ENCODE data around the gene RPL4.
A peak's percentile ranks its signal among the peaks of the same experiment; 100 is the strongest.
"Not testable (repeated sequence)": the region's sequence is repeated elsewhere in the genome, so short reads cannot be mapped to it uniquely, and the experiment has no call there.

RPL4 gene

DNA sequence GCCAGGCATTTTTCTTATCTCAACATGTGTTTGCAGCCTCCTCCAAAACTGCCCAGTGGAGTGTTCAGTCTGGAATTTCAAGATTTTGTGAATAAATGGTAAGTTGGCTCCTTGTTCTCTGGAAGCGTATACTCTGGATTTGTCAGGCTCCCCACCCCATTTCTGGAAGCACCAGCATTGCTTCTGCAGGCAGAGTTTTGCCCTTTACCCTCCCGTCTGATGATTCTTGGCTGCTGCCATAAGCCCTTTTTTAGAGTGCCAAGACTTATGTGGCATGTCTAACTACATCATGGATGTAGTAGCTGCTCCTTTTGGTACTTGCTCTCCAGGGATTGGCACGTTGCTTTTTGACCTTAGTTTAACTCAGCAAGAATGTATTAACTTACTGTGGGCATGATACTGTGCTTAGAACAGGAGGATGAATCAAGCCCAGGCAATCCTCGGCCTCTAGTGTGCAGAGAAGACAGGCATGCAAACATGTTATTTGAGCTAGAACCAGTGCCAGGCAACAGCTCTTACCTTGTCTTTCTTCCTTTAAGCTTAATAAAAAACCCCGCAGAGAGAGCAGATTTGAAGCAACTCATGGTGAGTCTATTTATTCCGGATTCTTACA is 15.4 kb downstream of the RPL4 start:
- no peak for DNase-seq

- DNase-seq: no peak
These were observed 16.1 kb downstream of the RPL4 start for GRCh38 chr15:66488525-66488924.

DNA sequence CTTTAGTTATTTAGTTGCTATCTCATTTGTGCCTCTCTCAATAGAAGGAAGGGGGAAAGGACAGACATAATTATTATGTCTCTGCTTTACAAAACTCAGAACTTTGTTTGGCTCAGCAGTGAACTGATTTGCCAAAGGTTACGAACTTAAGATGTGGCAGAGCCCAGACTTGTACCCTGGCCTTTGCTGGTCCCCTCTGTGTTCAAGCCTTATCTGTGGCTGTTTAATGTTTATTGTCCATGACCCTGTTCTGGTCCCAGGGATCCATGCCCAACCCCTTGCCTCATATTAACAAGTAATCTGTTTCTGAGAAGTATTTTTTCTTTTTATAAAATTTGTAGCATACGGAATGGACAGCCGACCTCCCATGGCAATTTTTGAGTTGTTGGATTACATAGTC is 17.8 kb downstream of the RPL4 start:
- DNase-seq: no peak

- no peak for DNase-seq
These were observed 20.0 kb downstream of the RPL4 start for GRCh38 chr15:66484539-66485112.

DNA sequence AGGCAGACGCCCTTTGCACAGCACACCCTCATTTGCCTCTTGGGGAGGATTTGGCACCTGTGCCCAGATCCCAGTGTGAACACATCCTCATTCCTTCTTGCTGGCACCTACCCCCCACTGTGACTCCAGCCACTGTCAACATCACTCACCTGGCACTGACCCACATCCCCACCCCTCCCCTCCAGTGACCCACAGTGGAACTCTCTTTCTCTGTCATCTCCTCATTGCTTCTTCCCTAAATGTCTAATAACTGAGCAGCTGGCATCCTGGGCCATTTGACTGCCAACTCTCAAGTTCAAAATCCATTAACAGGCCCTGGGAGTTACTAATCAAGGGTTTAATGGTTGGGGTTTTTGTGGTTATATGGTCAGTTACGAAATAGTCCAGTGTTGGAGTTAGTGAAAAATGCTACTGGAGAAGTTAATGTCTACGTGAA is 21.5 kb downstream of the RPL4 start:
- no peak for DNase-seq

GRCh38 chr15:66482539-66482938 is 22.1 kb downstream of the RPL4 start:
- no peak for DNase-seq

- DNase-seq: no peak
These were observed 23.4 kb downstream of the RPL4 start for GRCh38 chr15:66481107-66481856.

DNA sequence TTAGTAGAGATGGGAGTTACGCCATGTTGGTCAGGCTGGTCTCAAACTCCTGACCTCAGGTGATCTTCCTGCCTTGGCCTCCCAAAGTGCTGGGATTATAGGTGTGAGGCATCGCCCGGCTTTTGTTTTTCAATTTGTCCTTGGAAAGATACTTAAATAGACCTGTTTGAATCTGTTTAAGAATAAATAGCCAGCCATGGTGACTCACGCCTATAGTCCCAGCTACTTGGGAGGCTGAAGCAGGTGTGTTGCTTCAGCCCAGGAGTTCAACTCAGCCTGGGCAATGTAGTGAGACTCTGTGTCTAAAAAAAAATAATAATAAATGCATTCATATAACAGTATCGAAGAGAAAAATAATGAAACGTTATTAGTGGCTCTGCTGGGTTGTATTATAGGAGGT is 24.4 kb downstream of the RPL4 start:
- no peak for DNase-seq

GRCh38 chr15:66477011-66477410 is 27.6 kb downstream of the RPL4 start:
- DNase-seq: no peak

DNA sequence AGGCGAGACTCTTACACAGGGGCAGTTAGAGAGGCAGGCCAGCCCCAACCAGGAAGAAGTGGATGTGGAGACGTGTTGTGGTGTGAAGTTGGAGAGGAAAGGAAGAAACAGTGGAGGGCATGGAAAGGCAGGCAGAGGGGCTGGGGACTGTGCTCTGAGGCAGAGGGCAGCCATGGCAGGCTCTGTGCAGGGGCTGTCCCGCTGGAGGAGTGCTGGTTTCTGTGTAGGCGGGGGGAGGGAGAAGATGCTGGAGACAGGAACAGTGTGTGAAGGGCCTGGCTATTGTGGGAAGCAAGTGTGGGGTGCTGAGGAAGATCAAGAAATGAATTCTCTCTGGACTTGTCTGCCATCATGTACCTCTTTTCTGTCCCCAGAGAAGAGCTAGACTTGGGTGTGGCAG is 28.1 kb downstream of the RPL4 start:
- DNase-seq: no peak

DNA sequence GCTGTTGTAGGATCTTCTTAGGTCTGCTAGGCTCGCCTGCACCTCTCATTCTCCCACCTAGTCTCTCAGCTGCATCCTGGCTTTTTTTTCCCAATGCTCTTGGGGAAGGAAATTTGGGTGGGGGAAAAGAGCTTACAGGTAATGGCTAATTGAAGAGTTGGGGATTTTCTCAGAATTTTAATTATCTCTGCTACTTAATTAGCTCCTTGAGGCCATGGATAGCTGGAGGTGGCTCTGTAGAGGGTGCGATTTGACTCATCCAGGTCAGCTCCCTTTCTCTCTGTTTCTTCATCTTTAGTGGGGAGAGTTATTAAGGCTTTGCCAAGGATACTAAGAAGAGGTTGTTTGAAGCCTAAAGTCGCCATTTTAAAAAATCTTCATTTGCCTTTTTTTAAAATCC is 29.7 kb downstream of the RPL4 start:
- no peak for DNase-seq

GRCh38 chr15:66474135-66474534 is 30.5 kb downstream of the RPL4 start:
- DNase-seq: no peak

DNA sequence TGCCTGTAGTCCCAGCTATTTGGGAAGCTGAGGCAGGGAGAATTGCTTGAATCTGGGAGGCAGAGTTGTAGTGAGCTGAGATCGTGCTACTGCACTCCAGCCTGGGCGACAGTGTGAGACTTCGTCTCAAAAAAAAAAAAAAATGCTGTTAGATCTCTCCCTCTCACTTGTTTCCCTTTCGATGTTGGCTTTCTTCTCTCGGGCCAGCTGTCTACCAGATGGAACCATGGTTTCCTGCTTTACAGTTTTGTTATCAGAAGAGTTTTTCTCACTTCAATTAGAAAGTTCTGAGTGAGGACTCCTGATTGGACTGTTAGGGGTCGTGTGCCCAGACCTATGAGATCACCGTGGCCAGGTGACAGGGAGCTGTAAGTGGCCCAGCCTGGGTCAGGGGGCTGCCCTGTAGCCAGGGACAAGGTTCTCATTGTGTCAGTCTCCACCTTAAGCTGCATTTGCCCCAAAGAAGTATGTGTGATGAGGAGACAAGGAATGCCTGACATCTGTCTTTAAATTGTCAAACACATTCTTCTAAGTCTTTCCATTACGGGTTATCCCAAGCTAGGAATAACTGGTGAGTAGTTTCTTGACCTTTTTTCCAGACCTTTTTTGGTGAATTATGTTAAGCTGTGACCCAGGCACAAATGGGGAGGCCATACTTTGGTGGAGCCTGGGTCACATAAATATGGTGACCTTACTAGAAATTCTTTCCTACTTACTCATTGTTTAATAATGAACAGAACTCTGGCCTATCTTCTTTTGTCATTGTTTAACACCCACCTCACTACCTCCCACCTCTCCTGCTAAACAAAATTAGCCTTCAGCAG is 32.3 kb downstream of the RPL4 start:
- DNase-seq: peak; percentile 38

- not testable (repeated sequence) for DNase-seq
These were observed 33.8 kb downstream of the RPL4 start for GRCh38 chr15:66470825-66471224.

GRCh38 chr15:66467162-66468040 is 37.3 kb downstream of the RPL4 start:
- not testable (repeated sequence) for DNase-seq

- DNase-seq: not testable (repeated sequence)
These were observed 39.4 kb downstream of the RPL4 start for GRCh38 chr15:66465294-66465693.

DNA sequence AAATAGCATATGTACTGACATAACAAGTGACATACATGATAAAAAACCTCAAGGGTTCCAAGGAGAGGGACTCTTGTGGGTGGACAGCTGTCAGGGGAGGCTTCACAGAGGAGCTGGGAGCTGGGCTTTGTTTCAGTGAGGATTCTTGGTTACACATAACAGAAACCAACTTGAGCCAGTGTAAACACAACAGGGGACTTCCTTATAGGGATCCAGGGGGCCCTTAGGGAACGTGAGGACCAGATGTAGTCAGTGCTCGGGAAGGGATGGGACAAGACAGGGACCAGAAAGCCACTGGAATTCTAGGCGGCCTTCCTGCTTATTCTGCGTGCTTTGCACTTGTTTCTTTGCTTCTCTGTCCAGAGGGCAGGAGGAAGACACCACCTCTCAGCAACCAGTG is 42.0 kb downstream of the RPL4 start:
- no peak for DNase-seq

DNA sequence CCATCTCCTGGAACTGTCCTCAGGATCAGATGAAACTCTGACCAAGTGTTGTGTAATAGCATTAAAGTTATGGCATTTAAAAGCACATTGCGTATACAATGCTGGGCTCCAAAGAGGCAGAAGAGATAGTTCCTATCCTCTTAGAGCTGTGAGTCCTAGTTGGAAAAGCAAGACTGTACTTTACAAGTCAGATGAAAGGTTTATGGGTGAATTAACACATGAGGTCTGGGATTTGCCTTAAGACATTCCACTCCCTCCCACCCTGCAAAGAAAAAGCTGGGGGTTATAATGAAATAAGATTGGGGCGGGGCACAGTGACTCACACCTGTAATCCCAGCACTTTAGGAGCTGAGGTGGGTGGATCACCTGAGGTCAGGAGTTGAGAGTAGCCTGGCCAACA is 42.7 kb downstream of the RPL4 start:
- DNase-seq: no peak

DNA sequence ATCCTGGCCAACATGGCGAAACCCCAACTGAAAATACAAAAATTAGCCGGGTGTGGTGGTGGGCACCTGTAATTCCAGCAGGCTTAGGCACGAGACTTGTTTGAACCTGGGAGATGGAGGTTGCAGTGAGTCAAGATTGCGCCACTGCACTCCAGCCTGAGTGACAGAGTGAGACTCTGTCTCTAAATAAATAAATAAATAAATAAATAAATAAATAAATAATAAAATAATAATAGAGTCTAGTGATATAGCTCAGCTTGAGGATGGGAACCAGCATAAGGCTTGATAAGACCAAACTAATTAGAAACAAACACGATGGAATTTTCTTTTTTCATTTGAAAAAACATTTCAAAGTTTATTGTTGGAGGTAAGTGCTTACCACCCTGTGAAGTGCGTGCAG is 43.4 kb downstream of the RPL4 start:
- DNase-seq: not testable (repeated sequence)

GRCh38 chr15:66459818-66460615 is 44.6 kb downstream of the RPL4 start:
- DNase-seq: no peak

GRCh38 chr15:66456211-66456610 is 48.4 kb downstream of the RPL4 start:
- no peak for DNase-seq

- no peak for DNase-seq
These were observed 50.5 kb downstream of the RPL4 start for GRCh38 chr15:66454143-66454542.
